Measurements from ENCODE around the gene ANKAR.
"Not testable (repeated sequence)": the region's sequence is repeated elsewhere in the genome, so short reads cannot be mapped to it uniquely, and the experiment has no call there.

Gene ANKAR

GRCh38 chr2:189660803-189661147 lies 13.7 kb upstream of the ANKAR start:
- no peak for DNase-seq (ENCODE audit: low read depth)

GRCh38 chr2:189661148-189661956 lies 13.1 kb upstream of the ANKAR start, which contains the start of gene ASNSD1:
Gene ASNSD1, plus strand, starts transcription at chr2:189661459. Its CDS starts 4,674 bp downstream, at chr2:189666133.
- DNase-seq (ENCODE audit: low read depth): peak; percentile 98

GRCh38 chr2:189661957-189662321 lies 12.5 kb upstream of the ANKAR start:
- DNase-seq (ENCODE audit: low read depth): no peak

- DNase-seq (ENCODE audit: low read depth): no peak
These were observed 11.7 kb upstream of the ANKAR start for GRCh38 chr2:189662669-189663226.

GRCh38 chr2:189663319-189663718 lies 11.2 kb upstream of the ANKAR start:
- DNase-seq (ENCODE audit: low read depth): not testable (repeated sequence)

GRCh38 chr2:189669913-189670312 lies 4.6 kb upstream of the ANKAR start:
- no peak for DNase-seq (ENCODE audit: low read depth)

DNA sequence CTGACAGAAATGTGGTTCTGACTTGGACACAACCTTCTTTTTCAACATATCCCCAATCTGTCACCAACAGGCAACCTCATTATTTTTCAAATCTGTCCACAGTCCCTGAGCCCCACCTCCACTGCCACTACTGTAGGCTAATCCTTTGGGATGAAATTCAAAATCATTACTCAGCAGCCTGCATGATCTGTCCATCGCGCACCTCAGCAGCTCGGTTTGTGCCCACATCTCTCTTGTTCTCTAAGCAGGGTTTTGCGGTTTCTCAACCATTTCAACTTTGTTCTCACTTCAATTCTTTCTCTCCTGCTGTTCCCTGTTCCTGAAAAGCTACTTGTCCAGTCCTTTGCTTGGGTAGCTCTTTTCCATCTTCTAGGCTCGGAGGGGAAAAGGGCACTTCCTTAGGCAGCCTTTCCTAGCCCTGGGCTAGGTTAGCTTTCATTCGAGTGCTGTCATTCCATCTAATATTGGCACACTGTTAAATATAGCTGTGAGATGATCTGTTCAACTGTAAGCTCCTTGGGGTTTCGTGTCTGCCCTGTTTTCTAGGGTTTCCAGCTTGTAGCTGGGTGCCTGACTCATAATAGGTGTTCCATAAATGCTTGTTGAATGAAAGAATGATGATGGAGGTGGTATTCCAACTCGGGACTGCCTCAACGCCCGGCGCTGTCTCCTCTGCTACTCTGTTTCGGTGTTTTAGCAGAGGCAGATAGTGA lies 653 bp upstream of the ANKAR start:
- DNase-seq (ENCODE audit: low read depth): no peak

- no peak for DNase-seq (ENCODE audit: low read depth)
These were observed 2.0 kb downstream of the ANKAR start for GRCh38 chr2:189676471-189676870.

DNA sequence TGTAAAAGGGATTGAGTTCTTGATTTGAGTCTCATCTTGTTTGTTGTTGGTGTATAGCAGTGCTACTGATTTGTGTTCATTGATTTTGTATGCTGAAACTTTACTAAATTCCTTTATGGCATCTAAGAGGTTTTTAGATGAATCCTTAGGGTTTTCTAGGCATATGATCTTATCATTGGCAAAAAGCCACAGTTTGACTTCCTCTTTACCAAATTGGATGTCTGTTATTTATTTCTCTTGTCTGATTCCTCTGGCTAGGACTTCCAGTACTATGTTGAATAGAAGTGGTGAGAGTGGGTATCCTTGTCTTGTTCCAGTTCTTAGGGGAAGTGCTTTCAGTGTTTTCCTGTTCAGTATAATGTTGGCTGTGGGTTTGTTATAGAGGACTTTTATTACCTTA lies 4.8 kb downstream of the ANKAR start:
- no peak for DNase-seq (ENCODE audit: low read depth)

DNA sequence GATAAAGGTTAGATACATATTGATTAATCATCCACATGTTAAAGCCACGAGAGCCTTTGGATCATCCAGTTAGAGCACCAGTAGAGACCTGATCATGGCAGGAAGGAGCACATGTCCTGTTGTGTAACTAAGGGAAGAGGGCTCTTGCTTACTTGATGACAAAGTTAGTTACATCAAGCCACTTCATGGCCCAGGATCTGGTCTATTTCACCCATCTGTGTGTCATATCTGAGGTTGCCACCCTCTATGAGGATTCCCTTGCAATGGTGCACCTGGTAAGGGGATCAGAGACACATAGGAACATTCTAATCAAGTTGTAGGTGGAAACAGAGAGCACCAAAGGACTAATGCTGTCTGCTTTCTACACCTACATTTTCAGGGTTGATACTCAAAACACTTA lies 6.7 kb downstream of the ANKAR start:
- DNase-seq (ENCODE audit: low read depth): no peak

DNA sequence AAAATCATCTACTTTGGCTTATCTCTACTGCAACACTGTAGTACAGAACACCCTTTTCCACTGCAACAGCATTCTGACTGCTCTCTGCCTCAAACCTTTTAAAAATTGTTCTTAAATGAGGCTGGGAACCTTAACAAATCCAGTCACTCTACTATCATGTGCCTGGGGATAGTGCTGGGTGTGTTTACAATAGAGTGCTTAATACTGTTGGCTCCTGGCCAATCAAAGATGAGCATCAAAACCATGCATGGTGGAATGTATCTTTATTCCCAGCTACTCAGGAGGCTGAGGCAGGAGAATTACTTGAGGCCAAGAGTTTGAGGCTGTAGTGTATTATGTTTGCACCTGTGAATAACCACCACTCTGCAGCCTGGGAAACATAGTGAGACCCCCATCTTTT lies 7.4 kb downstream of the ANKAR start:
- DNase-seq (ENCODE audit: low read depth): no peak

DNA sequence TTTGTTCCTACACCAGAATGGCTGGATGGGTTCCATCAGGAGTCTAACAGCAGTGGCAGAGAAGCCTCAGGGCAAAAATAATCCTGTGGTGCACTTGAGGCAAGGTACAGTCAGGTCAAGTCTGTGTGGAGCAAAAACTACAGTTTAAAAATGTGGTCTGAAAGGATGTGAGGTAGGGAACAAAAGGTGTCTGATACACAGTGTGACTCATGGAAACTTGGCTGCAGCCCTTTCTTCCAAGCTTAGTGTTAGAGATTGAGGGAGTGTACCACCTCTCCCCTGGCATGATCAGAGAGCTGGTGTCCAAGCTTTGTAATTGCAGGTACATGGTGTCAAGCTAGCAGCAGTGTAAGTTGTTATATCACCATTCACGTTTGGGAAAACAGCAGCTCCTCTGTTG lies 8.9 kb downstream of the ANKAR start:
- DNase-seq (ENCODE audit: low read depth): no peak

DNA sequence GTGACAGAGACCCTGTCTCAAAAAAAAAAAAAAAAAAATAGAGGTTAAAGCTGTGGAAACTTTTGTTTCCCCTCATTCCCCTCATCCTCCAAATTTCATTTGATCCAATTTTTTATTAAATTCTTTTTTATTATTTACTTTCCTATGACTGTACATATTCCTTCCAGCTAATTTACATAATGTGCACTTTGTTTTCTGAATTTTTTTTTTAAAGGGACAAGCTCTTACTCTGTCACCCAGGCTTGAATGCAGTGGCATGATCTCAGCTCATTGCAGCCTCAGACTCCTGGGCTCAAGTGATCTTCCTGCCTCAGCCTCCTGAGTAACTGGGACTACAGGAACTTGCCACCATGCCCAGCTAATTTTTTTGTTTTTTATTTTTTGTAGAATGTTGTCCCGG lies 10.3 kb downstream of the ANKAR start:
- no peak for DNase-seq (ENCODE audit: low read depth)

- no peak for DNase-seq (ENCODE audit: low read depth)
These were observed 11.2 kb downstream of the ANKAR start for GRCh38 chr2:189685540-189686229.

- DNase-seq (ENCODE audit: low read depth): not testable (repeated sequence)
These were observed 13.3 kb downstream of the ANKAR start for GRCh38 chr2:189687796-189688195.

- DNase-seq (ENCODE audit: low read depth): no peak
These were observed 21.8 kb downstream of the ANKAR start for GRCh38 chr2:189696223-189696622.

DNA sequence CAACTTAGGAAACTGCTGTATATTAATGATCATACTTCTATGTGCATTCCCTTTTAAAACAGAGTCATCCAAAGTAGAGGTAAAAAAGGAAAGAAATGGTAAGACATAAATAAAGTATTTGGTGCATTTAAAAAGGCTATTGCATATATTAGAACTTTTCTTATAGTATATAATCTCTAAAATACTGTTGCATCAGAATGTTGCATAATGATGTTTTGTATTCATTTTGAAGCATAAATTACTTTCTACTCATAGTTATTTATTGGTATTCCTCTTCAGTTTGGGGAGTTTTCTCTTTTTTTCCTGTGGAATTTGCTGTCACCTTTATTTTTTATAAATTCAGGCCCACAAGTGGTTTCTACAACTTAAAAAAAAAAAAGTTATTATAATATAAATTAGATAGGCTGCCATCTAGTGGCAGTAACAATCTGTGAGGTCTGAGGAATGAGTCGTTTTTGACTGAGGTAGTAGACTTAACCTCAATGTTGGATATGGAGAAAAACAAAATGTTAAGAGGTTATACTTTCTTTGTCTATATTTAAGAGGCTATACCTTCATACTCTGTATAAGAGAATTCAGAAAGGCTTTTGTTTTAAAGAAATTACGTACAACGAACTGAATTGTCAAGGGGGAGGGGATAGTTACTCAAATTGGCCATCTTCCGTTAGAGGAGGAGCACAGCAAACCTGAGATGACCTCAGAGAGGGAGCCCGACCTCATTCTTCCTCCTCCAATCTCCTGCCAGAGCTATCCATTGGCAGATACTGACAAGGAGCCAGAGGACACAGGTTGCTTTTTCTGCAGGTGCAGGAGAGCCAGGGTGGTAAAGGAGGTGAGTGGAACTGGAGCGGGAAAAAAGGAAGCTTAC lies 23.8 kb downstream of the ANKAR start:
- DNase-seq (ENCODE audit: low read depth): no peak

DNA sequence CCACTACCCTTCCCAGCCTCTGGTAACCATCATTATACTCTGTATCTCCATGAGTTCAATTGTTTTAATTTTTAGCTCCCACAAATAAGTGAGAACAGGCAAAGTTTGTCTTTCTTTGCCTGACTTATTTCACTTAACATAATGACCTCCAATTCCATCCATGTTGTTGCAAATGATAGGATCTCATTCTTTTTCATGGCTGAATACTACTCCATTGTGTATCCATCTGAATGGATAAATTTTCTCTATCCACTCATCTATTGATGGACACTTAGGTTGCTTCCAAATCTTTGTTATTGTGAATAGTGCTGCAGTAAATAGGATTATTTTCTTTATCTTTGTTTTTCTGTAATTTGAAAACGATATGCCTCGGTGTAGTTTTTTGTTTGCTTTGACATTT lies 26.2 kb downstream of the ANKAR start:
- DNase-seq (ENCODE audit: low read depth): no peak

DNA sequence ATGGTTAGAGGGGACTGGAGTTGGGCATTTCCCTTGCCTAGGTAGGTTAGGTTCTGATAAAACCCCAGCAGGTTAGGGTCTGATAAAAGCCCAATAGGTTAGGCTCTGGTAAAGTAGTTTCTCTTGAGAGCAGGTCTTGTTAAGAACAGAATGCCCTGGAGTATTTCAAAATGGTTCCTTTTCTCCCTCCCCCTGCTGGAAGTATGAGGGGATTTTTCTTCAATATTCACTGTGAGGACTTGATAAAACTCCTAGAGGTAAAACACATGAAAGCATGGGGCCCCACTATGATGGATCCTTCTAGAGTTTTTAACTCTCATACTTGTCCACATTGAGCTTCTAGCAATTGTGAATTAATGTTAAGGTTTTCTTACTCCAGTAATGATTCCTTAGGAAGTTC lies 27.6 kb downstream of the ANKAR start:
- no peak for DNase-seq (ENCODE audit: low read depth)

- DNase-seq (ENCODE audit: low read depth): no peak
These were observed 35.2 kb downstream of the ANKAR start for GRCh38 chr2:189709501-189710221.

- DNase-seq (ENCODE audit: low read depth): not testable (repeated sequence)
These were observed 43.1 kb downstream of the ANKAR start for GRCh38 chr2:189717593-189717992.

Measured in activated T-helper 9 cell treated with anti-CD3 and anti-CD28 coated beads, Interleukin-2, amount 50 U/mL, for 16 hours (primary cell).